ENCODE measurements around the gene SREK1.

DNA sequence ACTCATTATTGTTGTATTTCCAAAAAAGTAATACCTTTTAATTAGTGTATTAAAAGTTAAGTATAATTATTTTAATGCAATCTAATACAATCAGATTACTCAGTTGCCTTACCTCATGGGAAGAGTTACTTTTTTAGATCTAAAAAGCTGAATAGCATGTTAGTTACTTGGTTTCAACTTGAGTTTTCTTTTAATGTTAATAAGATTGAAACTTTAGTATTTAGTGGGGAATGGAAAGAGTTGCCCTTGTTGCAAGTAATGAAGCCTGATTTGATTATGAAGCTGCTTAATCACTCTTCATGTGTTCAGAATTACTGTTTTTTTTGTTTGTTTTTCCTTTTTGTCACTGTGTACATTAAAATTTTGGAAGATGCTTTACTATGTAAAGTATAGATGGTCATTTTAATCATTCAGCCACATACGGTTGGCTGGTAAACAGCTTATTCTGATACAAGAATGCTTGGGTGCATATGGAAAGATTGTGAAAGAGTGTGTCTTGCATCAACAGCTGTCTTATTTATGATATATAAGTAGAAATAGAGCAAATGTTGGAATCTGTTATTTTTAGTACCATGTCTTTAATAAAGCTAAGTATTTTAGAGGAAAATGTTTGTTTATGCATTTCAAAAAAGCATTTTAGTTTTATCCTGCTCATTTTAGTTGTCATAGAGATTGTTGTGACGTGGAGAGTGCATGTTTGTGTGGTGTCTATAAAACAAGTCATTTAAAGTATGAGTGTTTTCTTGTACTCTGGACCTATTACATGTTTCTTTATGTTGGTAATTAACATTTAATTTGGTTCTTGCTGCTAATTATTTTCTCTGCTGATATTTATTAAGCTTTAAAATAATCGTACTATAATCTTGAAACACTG lies 36.4 kb downstream of the SREK1 start:
- TF ChIP-seq, protein P1, sequence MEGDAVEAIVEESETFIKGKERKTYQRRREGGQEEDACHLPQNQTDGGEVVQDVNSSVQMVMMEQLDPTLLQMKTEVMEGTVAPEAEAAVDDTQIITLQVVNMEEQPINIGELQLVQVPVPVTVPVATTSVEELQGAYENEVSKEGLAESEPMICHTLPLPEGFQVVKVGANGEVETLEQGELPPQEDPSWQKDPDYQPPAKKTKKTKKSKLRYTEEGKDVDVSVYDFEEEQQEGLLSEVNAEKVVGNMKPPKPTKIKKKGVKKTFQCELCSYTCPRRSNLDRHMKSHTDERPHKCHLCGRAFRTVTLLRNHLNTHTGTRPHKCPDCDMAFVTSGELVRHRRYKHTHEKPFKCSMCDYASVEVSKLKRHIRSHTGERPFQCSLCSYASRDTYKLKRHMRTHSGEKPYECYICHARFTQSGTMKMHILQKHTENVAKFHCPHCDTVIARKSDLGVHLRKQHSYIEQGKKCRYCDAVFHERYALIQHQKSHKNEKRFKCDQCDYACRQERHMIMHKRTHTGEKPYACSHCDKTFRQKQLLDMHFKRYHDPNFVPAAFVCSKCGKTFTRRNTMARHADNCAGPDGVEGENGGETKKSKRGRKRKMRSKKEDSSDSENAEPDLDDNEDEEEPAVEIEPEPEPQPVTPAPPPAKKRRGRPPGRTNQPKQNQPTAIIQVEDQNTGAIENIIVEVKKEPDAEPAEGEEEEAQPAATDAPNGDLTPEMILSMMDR (IDR thresholded peaks at IDR 0.05; ENCODE audit: insufficient read depth, low read length, poor library complexity, severe bottlenecking), result no peak
- no peak for TF ChIP-seq EZH2phosphoT487 (conservative IDR thresholded peaks at IDR 0.05; ENCODE audit: low read length)
